ENCODE results near the gene TAS2R39. TPM values are rescaled to one million over a fixed set of nuclear protein-coding genes. Genes with fewer than 3 reads are reported as not detected.

TAS2R39 gene
- total and polyA plus RNA-seq, 5 donors from 2014 or later: not detected

DNA sequence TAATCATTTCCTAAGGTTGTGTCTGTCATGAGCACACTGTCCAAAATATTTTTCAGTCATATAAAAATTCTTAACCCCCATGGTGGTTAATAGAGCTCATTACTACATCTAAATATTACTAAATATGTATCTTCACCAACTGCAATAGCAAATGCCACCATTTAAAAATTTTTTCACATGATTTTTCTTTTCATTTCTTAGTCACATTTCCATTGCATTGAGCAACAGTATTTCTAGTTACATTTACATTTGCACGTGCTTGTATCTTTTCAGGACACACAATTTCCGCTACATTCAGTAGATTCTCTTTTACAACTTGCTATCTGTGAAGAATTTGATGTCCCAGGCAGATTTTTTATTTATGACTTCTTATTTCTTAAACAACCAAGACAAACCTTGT is 33.5 kb downstream of the TAS2R39 start:
- Histone ChIP-seq H3K36me3 (ENCODE audit: control insufficient read depth, insufficient read depth, low read length) (no peaks in the 10 kb centered on the region), H3K4me3 (ENCODE audit: low read depth, low read length) (no peak overlapping the region), H3K27ac (ENCODE audit: insufficient read depth, low read length, poor library complexity, severe bottlenecking) (no peak overlapping the region), H3K9me3 (ENCODE audit: control insufficient read depth in 2 of 2, low read length in 2 of 2) (no peaks in the 10 kb centered on the region), H3K27me3 (ENCODE audit: control insufficient read depth, insufficient read depth, low read length) (no peaks in the 10 kb centered on the region), H3K4me1 (ENCODE audit: control insufficient read depth, insufficient read depth, low read length, poor library complexity, severe bottlenecking) (no peaks in the 10 kb centered on the region)
- DNase-seq (no peak), ATAC-seq (ENCODE audit: low read depth in 2 of 2) (no peak)
- no peak overlapping the region for H3K27ac Mint-ChIP-seq
- H3K36me3 Mint-ChIP-seq: no peaks in the 10 kb centered on the region
- H3K9me3 Mint-ChIP-seq: no peaks in the 10 kb centered on the region
- H3K27me3 Mint-ChIP-seq: peaks cover 23% of the 10 kb centered on the region
- H3K4me3 Mint-ChIP-seq: no peak overlapping the region
- H3K4me1 Mint-ChIP-seq: no peaks in the 10 kb centered on the region

DNA sequence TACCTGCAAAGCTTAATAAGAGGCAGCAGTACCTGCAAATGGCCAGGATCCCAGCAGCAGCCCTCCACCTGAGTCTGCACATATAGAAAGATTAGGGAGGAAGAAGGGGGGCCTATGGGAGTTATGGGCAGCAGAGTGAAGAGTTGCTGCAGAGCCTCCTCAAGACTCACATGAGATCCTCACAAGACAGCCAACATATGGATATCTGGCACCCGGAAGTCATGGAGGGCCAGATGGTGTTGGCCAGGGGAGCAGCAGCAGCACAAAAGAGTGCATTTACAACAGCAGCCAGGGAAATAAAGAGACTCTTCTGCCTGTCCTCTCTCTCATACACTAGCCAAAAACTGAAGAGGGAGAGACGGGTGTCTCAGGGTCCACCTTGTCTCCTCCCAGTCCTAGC is 34.6 kb downstream of the TAS2R39 start:
- Histone ChIP-seq H3K27ac (ENCODE audit: insufficient read depth, low read length, poor library complexity, severe bottlenecking) (no peak overlapping the region), H3K36me3 (ENCODE audit: control insufficient read depth, insufficient read depth, low read length) (no peaks in the 10 kb centered on the region), H3K9me3 (ENCODE audit: control insufficient read depth in 2 of 2, low read length in 2 of 2) (no peaks in the 10 kb centered on the region), H3K27me3 (ENCODE audit: control insufficient read depth, insufficient read depth, low read length) (peaks cover 4% of the 10 kb centered on the region), H3K4me1 (ENCODE audit: control insufficient read depth, insufficient read depth, low read length, poor library complexity, severe bottlenecking) (no peaks in the 10 kb centered on the region), H3K4me3 (ENCODE audit: low read depth, low read length) (no peak overlapping the region)
- ATAC-seq (ENCODE audit: low read depth in 2 of 2) (no peak), DNase-seq (no peak)
- no peaks in the 10 kb centered on the region for H3K4me1 Mint-ChIP-seq
- H3K4me3 Mint-ChIP-seq: no peak overlapping the region
- no peak overlapping the region for H3K27ac Mint-ChIP-seq
- H3K27me3 Mint-ChIP-seq: peaks cover 32% of the 10 kb centered on the region
- peaks cover 0 to 2% (median 0%) of the 10 kb centered on the region in 7 donors for H3K9me3 Mint-ChIP-seq
- no peaks in the 10 kb centered on the region for H3K36me3 Mint-ChIP-seq

- H3K9me3 Mint-ChIP-seq: peaks cover 0 to 6% (median 0%) of the 10 kb centered on the region in 7 donors
- H3K36me3 Mint-ChIP-seq: no peaks in the 10 kb centered on the region
Observed at GRCh38 chr7:143221286-143221685, 38.1 kb downstream of the TAS2R39 start.

DNA sequence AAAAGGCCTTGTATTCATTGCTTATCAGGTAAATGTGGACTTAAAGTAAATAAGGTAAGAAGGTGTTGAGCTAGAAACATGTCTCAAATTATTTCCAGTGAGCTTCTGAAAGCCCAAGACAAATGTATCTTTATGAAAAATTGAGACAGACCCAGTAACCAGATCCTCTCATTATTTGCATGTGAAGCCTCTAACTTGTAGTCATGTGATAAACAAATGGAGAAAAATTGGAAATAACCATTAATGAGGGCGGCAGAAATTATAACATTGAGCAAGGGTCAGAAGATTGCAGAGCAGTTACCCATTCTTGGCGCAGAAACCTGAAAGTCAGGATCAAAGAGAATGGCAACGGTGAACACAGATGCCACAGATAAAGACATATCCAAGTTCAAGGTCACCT is 38.5 kb downstream of the TAS2R39 start, which contains the start of gene TAS2R40:
Gene TAS2R40 (plus strand): TSS at position 301 of the 400 bp plus-strand sequence. CDS start 42 bp downstream, at position 343.
- H3K36me3 Mint-ChIP-seq: no peaks in the 10 kb centered on the region
- H3K4me1 Mint-ChIP-seq: no peaks in the 10 kb centered on the region
- DNase-seq (no peak), ATAC-seq (ENCODE audit: low read depth in 2 of 2) (no peak)
- no peak within 1 kb of the TSS for H3K4me3 ChIP-seq (ENCODE audit: low read depth, low read length)
- no peak within 1 kb of the TSS for H3K27ac Mint-ChIP-seq
- H3K4me3 Mint-ChIP-seq: no peak within 1 kb of the TSS
- peaks cover 10% of the 10 kb centered on the region for H3K27me3 ChIP-seq (ENCODE audit: control insufficient read depth, insufficient read depth, low read length)
- H3K36me3 ChIP-seq (ENCODE audit: control insufficient read depth, insufficient read depth, low read length): no peaks in the 10 kb centered on the region
- no peak within 1 kb of the TSS for H3K27ac ChIP-seq (ENCODE audit: insufficient read depth, low read length, poor library complexity, severe bottlenecking)
- H3K4me1 ChIP-seq (ENCODE audit: control insufficient read depth, insufficient read depth, low read length, poor library complexity, severe bottlenecking): no peaks in the 10 kb centered on the region
- H3K27me3 Mint-ChIP-seq: peaks cover 46% of the 10 kb centered on the region
- H3K9me3 Mint-ChIP-seq: peaks cover 0 to 6% (median 0%) of the 10 kb centered on the region in 7 donors
- H3K9me3 ChIP-seq (ENCODE audit: control insufficient read depth in 2 of 2, low read length in 2 of 2): no peaks in the 10 kb centered on the region

More at GRCh38 chr7:143221286-143221685, 38.1 kb downstream of the TAS2R39 start:
- Histone ChIP-seq H3K4me3 (ENCODE audit: low read depth, low read length) (no peak overlapping the region), H3K36me3 (ENCODE audit: control insufficient read depth, insufficient read depth, low read length) (no peaks in the 10 kb centered on the region), H3K27ac (ENCODE audit: insufficient read depth, low read length, poor library complexity, severe bottlenecking) (no peak overlapping the region), H3K4me1 (ENCODE audit: control insufficient read depth, insufficient read depth, low read length, poor library complexity, severe bottlenecking) (no peaks in the 10 kb centered on the region), H3K27me3 (ENCODE audit: control insufficient read depth, insufficient read depth, low read length) (peaks cover 10% of the 10 kb centered on the region), H3K9me3 (ENCODE audit: control insufficient read depth in 2 of 2, low read length in 2 of 2) (no peaks in the 10 kb centered on the region)
- no peak for ATAC-seq (ENCODE audit: low read depth in 2 of 2)
- DNase-seq: no peak
- Mint-ChIP-seq H3K4me1 (no peaks in the 10 kb centered on the region), H3K27ac (no peak overlapping the region), H3K27me3 (peaks cover 46% of the 10 kb centered on the region), H3K4me3 (no peak overlapping the region)

DNA sequence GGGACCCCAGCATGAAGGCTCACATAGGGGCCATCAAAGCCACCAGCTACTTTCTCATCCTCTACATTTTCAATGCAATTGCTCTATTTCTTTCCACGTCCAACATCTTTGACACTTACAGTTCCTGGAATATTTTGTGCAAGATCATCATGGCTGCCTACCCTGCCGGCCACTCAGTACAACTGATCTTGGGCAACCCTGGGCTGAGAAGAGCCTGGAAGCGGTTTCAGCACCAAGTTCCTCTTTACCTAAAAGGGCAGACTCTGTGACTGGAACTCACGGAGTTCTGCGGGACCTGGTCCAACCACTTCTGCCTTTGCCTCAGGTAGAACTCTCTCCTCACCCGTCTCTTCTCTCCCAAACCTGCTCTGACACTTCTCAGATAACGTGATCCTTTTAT is 39.6 kb downstream of the TAS2R39 start:
- Histone ChIP-seq H3K4me1 (ENCODE audit: control insufficient read depth, insufficient read depth, low read length, poor library complexity, severe bottlenecking) (no peaks in the 10 kb centered on the region), H3K27me3 (ENCODE audit: control insufficient read depth, insufficient read depth, low read length) (peaks cover 10% of the 10 kb centered on the region), H3K27ac (ENCODE audit: insufficient read depth, low read length, poor library complexity, severe bottlenecking) (no peak overlapping the region), H3K36me3 (ENCODE audit: control insufficient read depth, insufficient read depth, low read length) (no peaks in the 10 kb centered on the region), H3K4me3 (ENCODE audit: low read depth, low read length) (no peak overlapping the region), H3K9me3 (ENCODE audit: control insufficient read depth in 2 of 2, low read length in 2 of 2) (no peaks in the 10 kb centered on the region)
- ATAC-seq (ENCODE audit: low read depth in 2 of 2) (no peak), DNase-seq (no peak)
- Mint-ChIP-seq H3K9me3 (peaks cover 0 to 6% (median 0%) of the 10 kb centered on the region in 7 donors), H3K4me1 (no peaks in the 10 kb centered on the region), H3K36me3 (no peaks in the 10 kb centered on the region), H3K4me3 (no peak overlapping the region), H3K27me3 (peaks cover 38% of the 10 kb centered on the region), H3K27ac (no peak overlapping the region)

DNA sequence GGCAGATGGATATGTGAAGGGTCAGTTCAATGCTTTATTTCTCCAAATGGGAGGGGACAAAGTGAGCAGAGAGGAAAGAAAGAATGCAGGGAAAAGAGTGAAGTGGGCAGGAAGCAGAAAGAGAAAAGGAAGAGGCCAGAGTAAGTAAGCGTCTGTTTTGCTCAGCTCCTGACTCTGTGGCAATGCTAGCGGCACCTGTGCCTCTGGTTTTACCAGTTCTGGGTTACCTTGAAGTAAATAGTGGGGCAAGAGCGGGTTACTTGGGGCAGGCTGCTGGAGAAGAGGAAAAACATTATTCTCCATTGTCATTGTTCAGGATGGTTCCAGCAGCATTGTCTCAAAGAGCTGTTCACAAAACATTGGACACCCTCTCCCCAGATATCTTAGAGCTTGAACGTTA is 40.6 kb downstream of the TAS2R39 start:
- no peak overlapping the region for H3K27ac Mint-ChIP-seq
- no peaks in the 10 kb centered on the region for H3K4me1 ChIP-seq (ENCODE audit: control insufficient read depth, insufficient read depth, low read length, poor library complexity, severe bottlenecking)
- H3K27me3 Mint-ChIP-seq: peaks cover 34% of the 10 kb centered on the region
- no peak overlapping the region for H3K27ac ChIP-seq (ENCODE audit: insufficient read depth, low read length, poor library complexity, severe bottlenecking)
- no peaks in the 10 kb centered on the region for H3K36me3 Mint-ChIP-seq
- peaks cover 0 to 6% (median 0%) of the 10 kb centered on the region in 7 donors for H3K9me3 Mint-ChIP-seq
- no peak for DNase-seq
- H3K4me3 ChIP-seq (ENCODE audit: low read depth, low read length): no peak overlapping the region
- no peak overlapping the region for H3K4me3 Mint-ChIP-seq
- H3K4me1 Mint-ChIP-seq: no peaks in the 10 kb centered on the region
- H3K36me3 ChIP-seq (ENCODE audit: control insufficient read depth, insufficient read depth, low read length): no peaks in the 10 kb centered on the region
- no peaks in the 10 kb centered on the region for H3K9me3 ChIP-seq (ENCODE audit: control insufficient read depth in 2 of 2, low read length in 2 of 2)
- ATAC-seq (ENCODE audit: low read depth in 2 of 2): no peak
- peaks cover 10% of the 10 kb centered on the region for H3K27me3 ChIP-seq (ENCODE audit: control insufficient read depth, insufficient read depth, low read length)

DNA sequence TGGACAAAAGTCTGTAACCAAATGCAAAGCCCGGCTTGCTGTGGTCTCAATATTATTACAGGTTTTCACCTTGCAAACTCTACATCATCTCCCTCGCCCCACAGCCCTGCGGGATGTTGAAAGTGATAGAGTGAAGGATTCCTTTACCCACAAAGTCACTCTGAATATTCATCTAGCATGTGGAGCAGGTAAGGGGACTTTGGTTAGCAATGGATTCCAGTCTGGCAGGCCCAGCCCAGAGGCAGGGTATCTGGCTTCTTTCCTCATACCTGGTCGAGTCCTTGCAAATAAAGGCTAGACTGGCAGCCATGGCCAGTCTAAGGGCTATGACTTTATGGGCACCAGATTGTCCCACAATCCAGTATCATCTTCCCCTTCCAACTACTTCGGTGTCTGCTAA is 41.8 kb downstream of the TAS2R39 start:
- Histone ChIP-seq H3K4me3 (ENCODE audit: low read depth, low read length) (no peak overlapping the region), H3K27ac (ENCODE audit: insufficient read depth, low read length, poor library complexity, severe bottlenecking) (no peak overlapping the region), H3K36me3 (ENCODE audit: control insufficient read depth, insufficient read depth, low read length) (no peaks in the 10 kb centered on the region), H3K9me3 (ENCODE audit: control insufficient read depth in 2 of 2, low read length in 2 of 2) (no peaks in the 10 kb centered on the region), H3K4me1 (ENCODE audit: control insufficient read depth, insufficient read depth, low read length, poor library complexity, severe bottlenecking) (no peaks in the 10 kb centered on the region), H3K27me3 (ENCODE audit: control insufficient read depth, insufficient read depth, low read length) (peaks cover 10% of the 10 kb centered on the region)
- peaks cover 35% of the 10 kb centered on the region for H3K27me3 Mint-ChIP-seq
- no peaks in the 10 kb centered on the region for H3K4me1 Mint-ChIP-seq
- DNase-seq: no peak
- no peak overlapping the region for H3K4me3 Mint-ChIP-seq
- H3K27ac Mint-ChIP-seq: no peak overlapping the region
- H3K36me3 Mint-ChIP-seq: no peaks in the 10 kb centered on the region
- H3K9me3 Mint-ChIP-seq: peaks cover 0 to 6% (median 0%) of the 10 kb centered on the region in 7 donors
- no peak for ATAC-seq (ENCODE audit: low read depth in 2 of 2)

DNA sequence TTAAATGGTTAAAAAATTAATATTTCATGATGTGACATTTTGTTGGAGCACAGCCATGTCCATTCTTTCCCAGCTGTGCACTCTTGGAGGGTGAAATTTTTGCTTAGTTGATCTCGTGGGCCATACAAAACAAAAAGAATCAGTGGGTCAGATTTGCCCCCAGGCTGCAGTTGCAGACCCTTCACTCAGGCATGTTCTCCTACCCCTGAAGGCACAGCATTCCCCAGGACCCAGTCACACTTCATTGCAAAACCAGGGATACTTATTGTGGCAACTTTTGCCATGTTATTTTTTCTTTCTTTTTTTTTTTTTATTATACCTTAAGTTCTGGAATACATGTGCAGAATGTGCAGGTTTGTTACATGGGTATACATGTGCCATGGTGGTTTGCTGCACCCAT is 44.6 kb downstream of the TAS2R39 start:
- Histone ChIP-seq H3K27ac (ENCODE audit: insufficient read depth, low read length, poor library complexity, severe bottlenecking) (no peak overlapping the region), H3K9me3 (ENCODE audit: control insufficient read depth in 2 of 2, low read length in 2 of 2) (no peaks in the 10 kb centered on the region)
- peaks cover 0 to 4% (median 0%) of the 10 kb centered on the region in 7 donors for H3K9me3 Mint-ChIP-seq

More for the DNA sequence above, 44.6 kb downstream of the TAS2R39 start:
- ATAC-seq (ENCODE audit: low read depth in 2 of 2) (no peak), DNase-seq (no peak)
- no peaks in the 10 kb centered on the region for H3K4me1 Mint-ChIP-seq
- Histone ChIP-seq H3K4me3 (ENCODE audit: low read depth, low read length) (no peak overlapping the region), H3K4me1 (ENCODE audit: control insufficient read depth, insufficient read depth, low read length, poor library complexity, severe bottlenecking) (no peaks in the 10 kb centered on the region), H3K27me3 (ENCODE audit: control insufficient read depth, insufficient read depth, low read length) (peaks cover 6% of the 10 kb centered on the region), H3K36me3 (ENCODE audit: control insufficient read depth, insufficient read depth, low read length) (no peaks in the 10 kb centered on the region)
- H3K36me3 Mint-ChIP-seq: no peaks in the 10 kb centered on the region
- H3K27me3 Mint-ChIP-seq: peaks cover 25% of the 10 kb centered on the region
- H3K4me3 Mint-ChIP-seq: no peak overlapping the region
- H3K27ac Mint-ChIP-seq: no peak overlapping the region
